HepG2 (cell line): ENCODE results near the gene EFNA4. TPM values are rescaled to one million over a fixed set of nuclear protein-coding genes. Genes with fewer than 3 reads are reported as not detected.

Experiments
- GZF1 ChIP-seq: sonication (generic); formaldehyde crosslinking; IDR thresholded peaks from 2 replicates; pipeline ENCODE4 v1.5.1; 2020; ENCODE audit warnings: mild to moderate bottlenecking, missing genetic modification reagents
- KLF16 ChIP-seq, 2 experiments: sonication (generic) in 1 of 2; formaldehyde crosslinking in 1 of 2; IDR thresholded peaks; 2 replicates each; pipeline versions ENCODE4 v1.6.1 to v1.8.0; 2016 to 2023; ENCODE audit warnings: missing genetic modification reagents in 2 of 2, missing compliant biosample characterization in 1 of 2
- RXRB ChIP-seq: IDR thresholded peaks from 2 replicates; pipeline ENCODE4 v1.6.1; 2016; ENCODE audit warnings: borderline replicate concordance, missing genetic modification reagents, missing compliant biosample characterization
- THAP9 ChIP-seq: sonication (generic); formaldehyde crosslinking; IDR thresholded peaks from 2 replicates; pipeline ENCODE4; 2020; ENCODE audit warnings: missing genetic modification reagents, mild to moderate bottlenecking, borderline replicate concordance
- ZNF597 ChIP-seq: sonication (generic); formaldehyde crosslinking; IDR thresholded peaks from 2 replicates; pipeline ENCODE4 v1.5.0; 2020; ENCODE audit warnings: missing genetic modification reagents
- ZNF724P ChIP-seq: sonication (generic); formaldehyde crosslinking; IDR thresholded peaks from 2 replicates; pipeline ENCODE4 v1.8.0; 2022; ENCODE audit warnings: missing genetic modification reagents, borderline replicate concordance
- ZNF747 ChIP-seq: sonication (generic); formaldehyde crosslinking; IDR thresholded peaks from 2 replicates; pipeline ENCODE4 v1.8.1; 2023; ENCODE audit warnings: missing genetic modification reagents, mild to moderate bottlenecking, borderline replicate concordance
- ZSCAN22 ChIP-seq: sonication (generic); formaldehyde crosslinking; IDR thresholded peaks from 2 replicates; pipeline ENCODE4 v1.4.0; 2020; ENCODE audit warnings: mild to moderate bottlenecking, missing genetic modification reagents
- polyA plus RNA-seq, 8 experiments: library from polyadenylated mRNA; depleted of rRNA in 3 of 8; stranded (reverse) in 7 of 8; unstranded in 1 of 8; fragments of >200 nt; fragmentation: Illumina TruSeq in 4 of 8; extraction: Trizol in 4 of 8; gene quantifications; 2 replicates each; pipeline versions ENCODE4 v1.2.1 to v1.2.3, GENCODE V29; 2011 to 2016; ENCODE audit warnings: low read depth in 4 of 8, missing spikeins in 1 of 8, mixed read lengths in 1 of 8; ENCODE audit not compliant: insufficient read depth in 1 of 8
- total RNA-seq, 5 experiments: library from RNA; depleted of rRNA; stranded (reverse); fragments of >200 nt; fragmentation: Illumina TruSeq; extraction: Trizol; gene quantifications; 2 replicates each; pipeline ENCODE4 v1.2.3, GENCODE V29; 2016; ENCODE audit warnings: low read depth in 1 of 5
- TF ChIP-seq, protein P1 (sequence below): sonication (generic); formaldehyde crosslinking; IDR thresholded peaks from 2 replicates; pipeline ENCODE4 v1.5.0; 2020; ENCODE audit warnings: mild to moderate bottlenecking, missing genetic modification reagents, borderline replicate concordance
- TF ChIP-seq, protein P2 (sequence below): sonication (generic); formaldehyde crosslinking; IDR thresholded peaks from 2 replicates; pipeline ENCODE4 v1.4.0; 2020; ENCODE audit warnings: missing genetic modification reagents
- TF ChIP-seq, protein P3 (sequence below): sonication (generic); formaldehyde crosslinking; IDR thresholded peaks from 2 replicates; pipeline ENCODE4 v1.5.1; 2020; ENCODE audit warnings: mild to moderate bottlenecking, missing genetic modification reagents, borderline replicate concordance
- TF ChIP-seq, protein P4 (sequence below): IDR thresholded peaks from 2 replicates; pipeline ENCODE4 v1.6.1; 2016; ENCODE audit warnings: low read depth, borderline replicate concordance

The EFNA4 gene
- total and polyA plus RNA-seq, 2 of the 13 experiments (the other 11 are each of a cell fraction or from before 2014, with no cell fraction given): 12.0 to 17.2 TPM

DNA sequence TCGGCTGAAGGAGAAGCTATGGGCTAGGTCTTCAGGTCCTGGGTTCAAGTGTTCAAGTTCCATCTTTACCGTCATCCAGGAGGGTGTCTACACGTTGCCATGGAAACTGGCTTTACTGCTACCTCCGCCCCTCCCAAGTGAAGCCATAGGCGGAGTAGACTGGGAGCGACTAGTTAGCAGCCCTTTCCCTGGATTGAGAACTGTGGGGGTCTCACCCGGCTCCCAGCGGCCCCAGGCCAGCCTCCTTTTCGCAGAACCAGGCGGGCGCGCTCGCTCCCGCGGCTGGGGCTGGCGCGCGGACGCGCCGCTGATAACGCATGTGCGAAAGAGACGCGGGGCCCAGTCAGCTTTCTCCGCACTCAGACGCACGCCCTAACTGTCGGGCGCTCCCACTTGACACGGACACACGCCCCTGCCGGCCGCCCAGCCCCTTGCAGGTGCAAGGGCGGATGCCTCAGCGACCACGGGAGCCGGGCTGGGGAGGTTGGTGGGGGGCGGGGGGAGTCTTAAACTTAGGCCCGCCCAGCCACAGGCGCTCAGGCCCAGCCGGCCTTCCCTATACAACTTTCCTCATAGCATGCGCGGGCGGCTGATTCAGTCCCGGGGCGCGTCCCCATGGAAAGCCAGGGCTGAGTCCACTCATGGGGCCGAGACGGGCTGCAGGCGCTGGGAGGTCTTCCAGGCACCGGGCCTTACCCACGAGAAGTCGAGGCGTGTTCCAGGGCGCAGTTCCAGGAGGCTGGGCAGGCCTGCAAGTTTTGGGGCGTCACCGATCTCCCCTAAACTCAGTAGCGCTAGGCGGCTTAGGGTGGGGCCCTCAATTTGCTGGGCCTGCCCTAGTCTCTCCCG, 7.4 kb downstream of the EFNA4 start (continued):
- TF ChIP-seq, protein P1, sequence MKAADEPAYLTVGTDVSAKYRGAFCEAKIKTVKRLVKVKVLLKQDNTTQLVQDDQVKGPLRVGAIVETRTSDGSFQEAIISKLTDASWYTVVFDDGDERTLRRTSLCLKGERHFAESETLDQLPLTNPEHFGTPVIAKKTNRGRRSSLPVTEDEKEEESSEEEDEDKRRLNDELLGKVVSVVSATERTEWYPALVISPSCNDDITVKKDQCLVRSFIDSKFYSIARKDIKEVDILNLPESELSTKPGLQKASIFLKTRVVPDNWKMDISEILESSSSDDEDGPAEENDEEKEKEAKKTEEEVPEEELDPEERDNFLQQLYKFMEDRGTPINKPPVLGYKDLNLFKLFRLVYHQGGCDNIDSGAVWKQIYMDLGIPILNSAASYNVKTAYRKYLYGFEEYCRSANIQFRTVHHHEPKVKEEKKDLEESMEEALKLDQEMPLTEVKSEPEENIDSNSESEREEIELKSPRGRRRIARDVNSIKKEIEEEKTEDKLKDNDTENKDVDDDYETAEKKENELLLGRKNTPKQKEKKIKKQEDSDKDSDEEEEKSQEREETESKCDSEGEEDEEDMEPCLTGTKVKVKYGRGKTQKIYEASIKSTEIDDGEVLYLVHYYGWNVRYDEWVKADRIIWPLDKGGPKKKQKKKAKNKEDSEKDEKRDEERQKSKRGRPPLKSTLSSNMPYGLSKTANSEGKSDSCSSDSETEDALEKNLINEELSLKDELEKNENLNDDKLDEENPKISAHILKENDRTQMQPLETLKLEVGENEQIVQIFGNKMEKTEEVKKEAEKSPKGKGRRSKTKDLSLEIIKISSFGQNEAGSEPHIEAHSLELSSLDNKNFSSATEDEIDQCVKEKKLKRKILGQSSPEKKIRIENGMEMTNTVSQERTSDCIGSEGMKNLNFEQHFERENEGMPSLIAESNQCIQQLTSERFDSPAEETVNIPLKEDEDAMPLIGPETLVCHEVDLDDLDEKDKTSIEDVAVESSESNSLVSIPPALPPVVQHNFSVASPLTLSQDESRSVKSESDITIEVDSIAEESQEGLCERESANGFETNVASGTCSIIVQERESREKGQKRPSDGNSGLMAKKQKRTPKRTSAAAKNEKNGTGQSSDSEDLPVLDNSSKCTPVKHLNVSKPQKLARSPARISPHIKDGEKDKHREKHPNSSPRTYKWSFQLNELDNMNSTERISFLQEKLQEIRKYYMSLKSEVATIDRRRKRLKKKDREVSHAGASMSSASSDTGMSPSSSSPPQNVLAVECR: peak; percentile 36; the same call in 1 of the 2 replicates
- TF ChIP-seq, protein P2, sequence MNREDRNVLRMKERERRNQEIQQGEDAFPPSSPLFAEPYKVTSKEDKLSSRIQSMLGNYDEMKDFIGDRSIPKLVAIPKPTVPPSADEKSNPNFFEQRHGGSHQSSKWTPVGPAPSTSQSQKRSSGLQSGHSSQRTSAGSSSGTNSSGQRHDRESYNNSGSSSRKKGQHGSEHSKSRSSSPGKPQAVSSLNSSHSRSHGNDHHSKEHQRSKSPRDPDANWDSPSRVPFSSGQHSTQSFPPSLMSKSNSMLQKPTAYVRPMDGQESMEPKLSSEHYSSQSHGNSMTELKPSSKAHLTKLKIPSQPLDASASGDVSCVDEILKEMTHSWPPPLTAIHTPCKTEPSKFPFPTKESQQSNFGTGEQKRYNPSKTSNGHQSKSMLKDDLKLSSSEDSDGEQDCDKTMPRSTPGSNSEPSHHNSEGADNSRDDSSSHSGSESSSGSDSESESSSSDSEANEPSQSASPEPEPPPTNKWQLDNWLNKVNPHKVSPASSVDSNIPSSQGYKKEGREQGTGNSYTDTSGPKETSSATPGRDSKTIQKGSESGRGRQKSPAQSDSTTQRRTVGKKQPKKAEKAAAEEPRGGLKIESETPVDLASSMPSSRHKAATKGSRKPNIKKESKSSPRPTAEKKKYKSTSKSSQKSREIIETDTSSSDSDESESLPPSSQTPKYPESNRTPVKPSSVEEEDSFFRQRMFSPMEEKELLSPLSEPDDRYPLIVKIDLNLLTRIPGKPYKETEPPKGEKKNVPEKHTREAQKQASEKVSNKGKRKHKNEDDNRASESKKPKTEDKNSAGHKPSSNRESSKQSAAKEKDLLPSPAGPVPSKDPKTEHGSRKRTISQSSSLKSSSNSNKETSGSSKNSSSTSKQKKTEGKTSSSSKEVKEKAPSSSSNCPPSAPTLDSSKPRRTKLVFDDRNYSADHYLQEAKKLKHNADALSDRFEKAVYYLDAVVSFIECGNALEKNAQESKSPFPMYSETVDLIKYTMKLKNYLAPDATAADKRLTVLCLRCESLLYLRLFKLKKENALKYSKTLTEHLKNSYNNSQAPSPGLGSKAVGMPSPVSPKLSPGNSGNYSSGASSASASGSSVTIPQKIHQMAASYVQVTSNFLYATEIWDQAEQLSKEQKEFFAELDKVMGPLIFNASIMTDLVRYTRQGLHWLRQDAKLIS (CRISPR knock-in tag): no peak
- TF ChIP-seq RXRB (CRISPR knock-in tag) (no peak), ZSCAN22 (CRISPR knock-in tag) (no peak), THAP9 (CRISPR knock-in tag) (no peak), ZNF597 (CRISPR knock-in tag) (no peak), GZF1 (CRISPR knock-in tag) (no peak), ZNF747 (CRISPR knock-in tag) (peak; percentile 77; the same call in 1 of the 2 replicates), ZNF724P (no peak), KLF16 (CRISPR knock-in tag; IDR thresholded peaks at IDR 0.05) (0 out of 4 replicates have a peak, but pooled peaks of 1 of the 2 experiments have one; percentile 19)
- TF ChIP-seq, protein P3, sequence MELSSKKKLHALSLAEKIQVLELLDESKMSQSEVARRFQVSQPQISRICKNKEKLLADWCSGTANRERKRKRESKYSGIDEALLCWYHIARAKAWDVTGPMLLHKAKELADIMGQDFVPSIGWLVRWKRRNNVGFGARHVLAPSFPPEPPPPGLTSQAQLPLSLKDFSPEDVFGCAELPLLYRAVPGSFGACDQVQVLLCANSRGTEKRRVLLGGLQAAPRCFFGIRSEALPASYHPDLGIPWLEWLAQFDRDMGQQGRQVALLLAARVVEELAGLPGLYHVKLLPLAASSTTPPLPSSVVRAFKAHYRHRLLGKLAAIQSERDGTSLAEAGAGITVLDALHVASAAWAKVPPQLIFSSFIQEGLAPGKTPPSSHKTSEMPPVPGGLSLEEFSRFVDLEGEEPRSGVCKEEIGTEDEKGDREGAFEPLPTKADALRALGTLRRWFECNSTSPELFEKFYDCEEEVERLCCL (CRISPR knock-in tag): no peak
- TF ChIP-seq, protein P4, sequence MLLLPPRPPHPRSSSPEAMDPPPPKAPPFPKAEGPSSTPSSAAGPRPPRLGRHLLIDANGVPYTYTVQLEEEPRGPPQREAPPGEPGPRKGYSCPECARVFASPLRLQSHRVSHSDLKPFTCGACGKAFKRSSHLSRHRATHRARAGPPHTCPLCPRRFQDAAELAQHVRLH (CRISPR knock-in tag): peak; percentile 35; the same call in 1 of the 2 replicates
